GM12878 (cell line): ENCODE results near the gene IL19. TPM values are rescaled to one million over a fixed set of nuclear protein-coding genes. Genes with fewer than 3 reads are reported as not detected.

Source experiments
- ATAC-seq: fragments of 200-7000 bp; cut with Tn5 transposase; 3 replicates; pipeline ENCODE4 v1.9.1; 2020; ENCODE audit warnings: mild to moderate bottlenecking, moderate library complexity
- BruUV-seq: library from RNA; stranded (reverse); fragments of 400-500 nt; replicated peaks from 2 replicates; lab custom pipeline; 2021; lab: Mats Ljungman, UMichigan
- CTCF ChIA-PET: fragments of 300-600 bp; sonication (Branson Sonifier 250); formaldehyde crosslinking; extraction: SDS; loops from one replicate; lab custom pipeline; 2021; ENCODE audit warnings: inconsistent platforms; lab: Yijun Ruan, JAX
- POLR2A ChIA-PET: fragments of 350-600 bp; formaldehyde crosslinking; extraction: SDS; loops from one replicate; lab custom pipeline; 2021; ENCODE audit warnings: inconsistent platforms; lab: Charles Lee
- RAD21 ChIA-PET: fragments of 300-600 bp; sonication (Branson Sonifier 250); formaldehyde crosslinking; loops from one replicate; lab custom pipeline; 2023; ENCODE audit warnings: antibody characterized with exemption; ENCODE audit not compliant: unreplicated experiment; lab: Charles Lee
- SMC1A ChIA-PET: fragments of 300-600 bp; sonication (Branson Sonifier 250); formaldehyde crosslinking; loops from one replicate; lab custom pipeline; 2023; ENCODE audit not compliant: unreplicated experiment, uncharacterized antibody; lab: Charles Lee
- DNase-seq: peaks from one replicate; pipeline ENCODE4 v3.0.0-alpha.2; 2011; ENCODE audit warnings: low read depth, low spot score
- FAIRE-seq: peaks from 3 replicates; lab custom pipeline; 2011; peaks lifted over from hg19 to GRCh38; lab: Jason Lieb, UNC
- H2AFZ ChIP-seq: 2 replicates; pipeline ENCODE4 v1.6.0; 2011; ENCODE audit warnings: low read depth, low read length, control low read depth; ENCODE audit not compliant: control insufficient read depth
- H3K27ac ChIP-seq: 2 replicates; pipeline ENCODE4 v1.5.1; 2011; ENCODE audit warnings: control low read depth; ENCODE audit not compliant: control insufficient read depth, insufficient read depth
- H3K27me3 ChIP-seq, 2 experiments: replicated peaks in 1 of 2; 2 replicates each; pipeline versions ENCODE4 v1.6.0 to v1.6.1; 2011; ENCODE audit warnings: low read length in 1 of 2; ENCODE audit not compliant: control insufficient read depth in 2 of 2, insufficient read depth in 2 of 2
- H3K36me3 ChIP-seq, 2 experiments: 2 replicates each; pipeline ENCODE4 v1.5.1; 2011; ENCODE audit warnings: low read length in 1 of 2; ENCODE audit not compliant: control insufficient read depth in 2 of 2, insufficient read depth in 2 of 2
- H3K4me1 ChIP-seq: 2 replicates; pipeline ENCODE4 v1.6.1; 2011; ENCODE audit warnings: mild to moderate bottlenecking, low read length, moderate library complexity, mixed read lengths; ENCODE audit not compliant: control insufficient read depth, insufficient read depth
- H3K4me2 ChIP-seq: 2 replicates; pipeline ENCODE4 v1.6.0; 2011; ENCODE audit warnings: control low read depth; ENCODE audit not compliant: control insufficient read depth, insufficient read depth
- H3K4me3 ChIP-seq: fragments of 200-600 bp; sonication (generic); 2 replicates; pipeline ENCODE4 v1.5.1; 2016
- H3K79me2 ChIP-seq: 2 replicates; pipeline ENCODE4 v1.6.0; 2011; ENCODE audit warnings: low read length; ENCODE audit not compliant: control insufficient read depth, insufficient read depth
- H3K9ac ChIP-seq: 2 replicates; pipeline ENCODE4 v1.8.0; 2011; ENCODE audit warnings: low read length, control low read depth, mixed read lengths; ENCODE audit not compliant: control insufficient read depth, insufficient read depth
- H3K9me3 ChIP-seq: replicated peaks from 3 replicates; pipeline ENCODE4 v1.5.1; 2011; ENCODE audit warnings: mild to moderate bottlenecking, low read length; ENCODE audit not compliant: control insufficient read depth, insufficient read depth
- H4K20me1 ChIP-seq: 2 replicates; pipeline ENCODE4 v1.6.0; 2011; ENCODE audit not compliant: control insufficient read depth, insufficient read depth
- ATF7 ChIP-seq: fragments of 450-650 bp; IDR thresholded peaks from 2 replicates; pipeline ENCODE4 v1.6.1; 2016; ENCODE audit warnings: low read depth, mild to moderate bottlenecking
- CREB1 ChIP-seq: IDR thresholded peaks from 2 replicates; pipeline ENCODE4 v1.6.1; 2012; ENCODE audit warnings: low read depth, mild to moderate bottlenecking, inconsistent platforms
- GATAD2B ChIP-seq: fragments of 450-650 bp; conservative IDR thresholded peaks from 2 replicates; pipeline ENCODE4 v1.6.1; 2017; ENCODE audit warnings: low read depth, mild to moderate bottlenecking, moderate library complexity
- KLF5 ChIP-seq: fragments of 450-650 bp; IDR thresholded peaks from 2 replicates; pipeline ENCODE4 v1.6.1; 2014; ENCODE audit warnings: mild to moderate bottlenecking; ENCODE audit not compliant: partially characterized antibody
- MEF2B ChIP-seq: fragments of 450-650 bp; IDR thresholded peaks from 2 replicates; pipeline ENCODE4 v1.6.1; 2018; ENCODE audit warnings: mild to moderate bottlenecking, moderate library complexity; ENCODE audit not compliant: partially characterized antibody, poor library complexity, severe bottlenecking
- MYB ChIP-seq: fragments of 150-350 bp; IDR thresholded peaks from 2 replicates; pipeline ENCODE4 v1.6.1; 2014; ENCODE audit warnings: mild to moderate bottlenecking, low read depth, low read length, borderline replicate concordance
- MYC ChIP-seq: IDR thresholded peaks from 2 replicates; pipeline ENCODE4 v1.6.1; 2011; ENCODE audit warnings: mild to moderate bottlenecking, low read length, moderate library complexity, inconsistent platforms; ENCODE audit not compliant: insufficient read depth, insufficient replicate concordance, insufficient read length, severe bottlenecking
- PAX5 ChIP-seq: IDR thresholded peaks from 2 replicates; pipeline ENCODE4 v1.6.1; 2011; ENCODE audit warnings: low read depth, low read length, borderline replicate concordance
- POLR2A ChIP-seq: IDR thresholded peaks from 2 replicates; pipeline ENCODE4 v1.6.1; 2011; ENCODE audit warnings: low read depth, mild to moderate bottlenecking, low read length
- SIN3A ChIP-seq: IDR thresholded peaks from 2 replicates; pipeline ENCODE4 v1.6.1; 2012; ENCODE audit warnings: low read depth, low read length, improper control_type of control experiment
- SMAD1 ChIP-seq: fragments of 450-650 bp; IDR thresholded peaks from 2 replicates; pipeline ENCODE4 v1.6.1; 2018; ENCODE audit warnings: mild to moderate bottlenecking, low read depth; ENCODE audit not compliant: partially characterized antibody
- SPI1 ChIP-seq: IDR thresholded peaks from 2 replicates; pipeline ENCODE4 v1.6.1; 2011; ENCODE audit warnings: low read depth, mild to moderate bottlenecking, low read length, moderate library complexity, borderline replicate concordance; ENCODE audit not compliant: insufficient read depth
- ZZZ3 ChIP-seq: IDR thresholded peaks from 2 replicates; pipeline ENCODE4 v1.6.1; 2011; ENCODE audit warnings: low read depth; ENCODE audit not compliant: control insufficient read depth, insufficient read length
- WGBS: methylation state at CpG from one replicate; pipeline ENCODE4 v1.1.6; 2016; ENCODE audit warnings: low lambda C conversion rate; ENCODE audit not compliant: insufficient replicate concordance, insufficient coverage; ENCODE audit errors: missing lambda C conversion rate; 5-methylcytosine and 5-hydroxymethylcytosine counted together
- in situ Hi-C: fragments of 300-500 bp; cut with MboI; formaldehyde crosslinking; loops from 9 replicates; pipeline ENCODE4 v1.14.3; 2018; ENCODE audit warnings: mixed read lengths
- intact Hi-C: fragments of 100-400 bp; cut with micrococcal nuclease; formaldehyde crosslinking; loops from one replicate; pipeline ENCODE4 v1.14.2; 2022; ENCODE audit not compliant: unreplicated experiment
- polyA plus RNA-seq, 11 experiments: library from polyadenylated mRNA; depleted of rRNA in 4 of 11; unstranded in 6 of 11; stranded (reverse) in 5 of 11; fragments of >200 nt; fragmentation: Nextera tagmentation in 4 of 11; fragmentation: Illumina TruSeq in 1 of 11; extraction: Ambion mirVana in 4 of 11; extraction: Trizol in 1 of 11; gene quantifications; 1 replicate in 1 of 11; 2 replicates in 10 of 11; pipeline versions ENCODE4 v1.2.1 to v1.2.3, GENCODE V29; 2011 to 2016; ENCODE audit warnings: inconsistent platforms in 2 of 11, missing spikeins in 2 of 11, low read depth in 1 of 11
- total RNA-seq, 4 experiments: library from RNA; depleted of rRNA in 3 of 4; stranded (reverse); fragments of >200 nt in 3 of 4; fragmentation: Illumina TruSeq in 1 of 4; extraction: Trizol in 1 of 4; gene quantifications; 2 replicates each; pipeline versions ENCODE4 v1.2.1 to v1.2.3, GENCODE V29; 2013 to 2021
- TF ChIP-seq, protein P1 (sequence below): fragments of 450-650 bp; formaldehyde crosslinking; IDR thresholded peaks from 2 replicates; pipeline ENCODE4 v1.4.0; 2020; ENCODE audit warnings: mild to moderate bottlenecking, moderate library complexity
- TF ChIP-seq, protein P2 (sequence below): fragments of 150-350 bp; IDR thresholded peaks from 2 replicates; pipeline ENCODE4 v1.6.1; 2016; ENCODE audit warnings: low read depth, low read length

IL19 gene
- total and polyA plus RNA-seq, 10 of the 15 experiments (the other 5 are each of a cell fraction or from before 2014, with no cell fraction given) = 0.10 to 0.73 (median 0.28) TPM; not detected in 6

DNA sequence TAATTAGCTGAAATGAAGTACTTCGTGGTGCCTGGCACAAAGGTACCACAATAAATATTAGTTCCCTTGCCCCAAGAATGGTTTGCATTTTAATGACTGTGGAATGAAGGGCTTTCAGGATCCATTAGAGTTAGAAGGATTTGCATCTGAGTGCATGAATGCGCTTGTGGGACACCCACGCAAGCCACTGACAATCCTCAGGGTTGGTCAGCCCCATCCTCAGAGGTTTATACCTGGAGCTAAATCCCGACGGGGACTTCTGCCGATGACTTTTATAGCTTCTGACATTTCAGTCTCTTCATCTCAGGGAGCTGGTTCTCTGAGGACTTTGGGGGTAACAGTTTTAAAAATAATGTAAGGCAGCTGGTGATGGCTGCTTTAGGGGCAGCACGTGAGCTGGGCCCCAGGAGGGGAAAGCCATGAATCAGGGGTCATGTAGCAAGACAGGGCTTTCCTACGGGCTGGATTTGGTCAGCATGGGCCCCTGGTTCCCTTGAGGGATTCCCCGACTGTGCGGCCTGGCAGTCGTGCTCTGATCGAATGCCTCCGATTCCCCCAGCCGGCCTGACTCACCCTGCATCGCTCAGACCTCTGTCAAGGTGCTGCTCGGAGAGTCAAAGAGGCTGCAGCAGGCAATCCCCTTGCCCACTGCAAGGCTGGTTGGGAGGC, 22.5 kb downstream of the IL19 start:
- ChIA-PET CTCF (interaction anchor here (0.7 to 14.2 kb wide), 14 partner anchors 9 to 189 kb away, joined by 3 to 221 read pairs (median 4); partner anchors contain the start of genes IL10 and IL19), SMC1A (interaction anchor here (0.7 to 4.6 kb wide), 11 partner anchors 9 to 58 kb away, joined by 3 to 161 read pairs (median 7); partner anchors contain the start of genes IL10 and IL19), RAD21 (interaction anchor here (0.7 to 13.8 kb wide), 12 partner anchors 9 to 128 kb away, joined by 3 to 363 read pairs (median 4); partner anchors contain the start of genes FCMR, IL10 and IL19), POLR2A (interaction anchor here (0.6 to 13.9 kb wide), 10 partner anchors 9 to 218 kb away, joined by 3 to 283 read pairs (median 4); partner anchors contain the start of genes IL10 and IL19)
- intact Hi-C loops (no loop called here), in situ Hi-C loops (no loop called here)
- 0 out of 2 replicates have a peak overlapping the region, but pooled peaks have one; percentile 10 for H3K4me3 ChIP-seq
- H3K36me3 ChIP-seq = no peaks in the 10 kb centered on the region
- H2AFZ ChIP-seq = peak overlapping the region; percentile 47
- WGBS = 2% methylated on average over 16 of the region's 16 CpGs
- H3K79me2 ChIP-seq = peaks cover 1% of the 10 kb centered on the region
- no TSS peak for BruUV-seq
- peaks cover 52% of the 10 kb centered on the region for H3K4me1 ChIP-seq
- H3K4me2 ChIP-seq = peak overlapping the region; percentile 40; the same call in 1 of the 2 replicates
- peak overlapping the region; percentile 42 for H3K9ac ChIP-seq
- DNase-seq (no peak), FAIRE-seq (no peak), ATAC-seq (peak; percentile 76)
- no peaks in the 10 kb centered on the region for H3K27me3 ChIP-seq
- H4K20me1 ChIP-seq = no peaks in the 10 kb centered on the region
- H3K9me3 ChIP-seq = no peaks in the 10 kb centered on the region
- peak overlapping the region; percentile 54 for H3K27ac ChIP-seq
- TF ChIP-seq ZZZ3 (no peak), PAX5 (peak; percentile 77; the same call in 1 of the 2 replicates), MEF2B (peak; percentile 70), KLF5 (no peak), GATAD2B (peak; percentile 82), SPI1 (no peak), SIN3A (no peak), POLR2A (0 out of 2 replicates have a peak, but pooled peaks have one; percentile 30), ATF7 (peak; percentile 57; the same call in 1 of the 2 replicates), CREB1 (peak; percentile 65), MYB (no peak), SMAD1 (no peak), MYC (no peak)
- TF ChIP-seq, protein P1, sequence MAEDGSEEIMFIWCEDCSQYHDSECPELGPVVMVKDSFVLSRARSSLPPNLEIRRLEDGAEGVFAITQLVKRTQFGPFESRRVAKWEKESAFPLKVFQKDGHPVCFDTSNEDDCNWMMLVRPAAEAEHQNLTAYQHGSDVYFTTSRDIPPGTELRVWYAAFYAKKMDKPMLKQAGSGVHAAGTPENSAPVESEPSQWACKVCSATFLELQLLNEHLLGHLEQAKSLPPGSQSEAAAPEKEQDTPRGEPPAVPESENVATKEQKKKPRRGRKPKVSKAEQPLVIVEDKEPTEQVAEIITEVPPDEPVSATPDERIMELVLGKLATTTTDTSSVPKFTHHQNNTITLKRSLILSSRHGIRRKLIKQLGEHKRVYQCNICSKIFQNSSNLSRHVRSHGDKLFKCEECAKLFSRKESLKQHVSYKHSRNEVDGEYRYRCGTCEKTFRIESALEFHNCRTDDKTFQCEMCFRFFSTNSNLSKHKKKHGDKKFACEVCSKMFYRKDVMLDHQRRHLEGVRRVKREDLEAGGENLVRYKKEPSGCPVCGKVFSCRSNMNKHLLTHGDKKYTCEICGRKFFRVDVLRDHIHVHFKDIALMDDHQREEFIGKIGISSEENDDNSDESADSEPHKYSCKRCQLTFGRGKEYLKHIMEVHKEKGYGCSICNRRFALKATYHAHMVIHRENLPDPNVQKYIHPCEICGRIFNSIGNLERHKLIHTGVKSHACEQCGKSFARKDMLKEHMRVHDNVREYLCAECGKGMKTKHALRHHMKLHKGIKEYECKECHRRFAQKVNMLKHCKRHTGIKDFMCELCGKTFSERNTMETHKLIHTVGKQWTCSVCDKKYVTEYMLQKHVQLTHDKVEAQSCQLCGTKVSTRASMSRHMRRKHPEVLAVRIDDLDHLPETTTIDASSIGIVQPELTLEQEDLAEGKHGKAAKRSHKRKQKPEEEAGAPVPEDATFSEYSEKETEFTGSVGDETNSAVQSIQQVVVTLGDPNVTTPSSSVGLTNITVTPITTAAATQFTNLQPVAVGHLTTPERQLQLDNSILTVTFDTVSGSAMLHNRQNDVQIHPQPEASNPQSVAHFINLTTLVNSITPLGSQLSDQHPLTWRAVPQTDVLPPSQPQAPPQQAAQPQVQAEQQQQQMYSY (CRISPR knock-in tag) = no peak
- TF ChIP-seq, protein P2, sequence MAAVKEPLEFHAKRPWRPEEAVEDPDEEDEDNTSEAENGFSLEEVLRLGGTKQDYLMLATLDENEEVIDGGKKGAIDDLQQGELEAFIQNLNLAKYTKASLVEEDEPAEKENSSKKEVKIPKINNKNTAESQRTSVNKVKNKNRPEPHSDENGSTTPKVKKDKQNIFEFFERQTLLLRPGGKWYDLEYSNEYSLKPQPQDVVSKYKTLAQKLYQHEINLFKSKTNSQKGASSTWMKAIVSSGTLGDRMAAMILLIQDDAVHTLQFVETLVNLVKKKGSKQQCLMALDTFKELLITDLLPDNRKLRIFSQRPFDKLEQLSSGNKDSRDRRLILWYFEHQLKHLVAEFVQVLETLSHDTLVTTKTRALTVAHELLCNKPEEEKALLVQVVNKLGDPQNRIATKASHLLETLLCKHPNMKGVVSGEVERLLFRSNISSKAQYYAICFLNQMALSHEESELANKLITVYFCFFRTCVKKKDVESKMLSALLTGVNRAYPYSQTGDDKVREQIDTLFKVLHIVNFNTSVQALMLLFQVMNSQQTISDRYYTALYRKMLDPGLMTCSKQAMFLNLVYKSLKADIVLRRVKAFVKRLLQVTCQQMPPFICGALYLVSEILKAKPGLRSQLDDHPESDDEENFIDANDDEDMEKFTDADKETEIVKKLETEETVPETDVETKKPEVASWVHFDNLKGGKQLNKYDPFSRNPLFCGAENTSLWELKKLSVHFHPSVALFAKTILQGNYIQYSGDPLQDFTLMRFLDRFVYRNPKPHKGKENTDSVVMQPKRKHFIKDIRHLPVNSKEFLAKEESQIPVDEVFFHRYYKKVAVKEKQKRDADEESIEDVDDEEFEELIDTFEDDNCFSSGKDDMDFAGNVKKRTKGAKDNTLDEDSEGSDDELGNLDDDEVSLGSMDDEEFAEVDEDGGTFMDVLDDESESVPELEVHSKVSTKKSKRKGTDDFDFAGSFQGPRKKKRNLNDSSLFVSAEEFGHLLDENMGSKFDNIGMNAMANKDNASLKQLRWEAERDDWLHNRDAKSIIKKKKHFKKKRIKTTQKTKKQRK = no peak
